BLaER1 treated with 17β-estradiol and CSF1 and Interleukin-3, amounts not matched to agents 10 nM and 100 nM (cell line): ENCODE data around the gene COG3.

Source experiments
- H3K27ac ChIP-seq, 11 experiments: shearing (Covaris generic); formaldehyde crosslinking; 2 replicates each; pipeline ENCODE4 v1.8.1; 2022
- H3K27me3 ChIP-seq, 11 experiments: shearing (Covaris generic); formaldehyde crosslinking; 2 replicates each; pipeline ENCODE4 v1.8.1; 2022
- H3K36me3 ChIP-seq, 11 experiments: shearing (Covaris generic); formaldehyde crosslinking; 2 replicates each; pipeline ENCODE4 v1.8.1; 2022
- H3K4me1 ChIP-seq, 10 experiments: shearing (Covaris generic); formaldehyde crosslinking; 2 replicates each; pipeline ENCODE4 v1.8.1; 2022
- H3K4me2 ChIP-seq, 11 experiments: shearing (Covaris generic); formaldehyde crosslinking; 2 replicates each; pipeline ENCODE4 v1.8.1; 2022
- H3K4me3 ChIP-seq, 10 experiments: shearing (Covaris generic); formaldehyde crosslinking; 2 replicates each; pipeline ENCODE4 v1.8.1; 2022
- H3K9ac ChIP-seq, 11 experiments: shearing (Covaris generic); formaldehyde crosslinking; 2 replicates each; pipeline ENCODE4 v1.8.1; 2022
- H3K9me3 ChIP-seq, 11 experiments: shearing (Covaris generic); formaldehyde crosslinking; replicated peaks in 1 of 11; 2 replicates each; pipeline ENCODE4 v1.8.1; 2022
- H4K20me1 ChIP-seq, 11 experiments: shearing (Covaris generic); formaldehyde crosslinking; 2 replicates each; pipeline ENCODE4 v1.8.1; 2022
- Cebpa-rat ChIP-seq, 11 experiments: shearing (Covaris generic); IDR thresholded peaks; 2 replicates each; pipeline ENCODE4 v1.8.1; 2022

Gene COG3

DNA sequence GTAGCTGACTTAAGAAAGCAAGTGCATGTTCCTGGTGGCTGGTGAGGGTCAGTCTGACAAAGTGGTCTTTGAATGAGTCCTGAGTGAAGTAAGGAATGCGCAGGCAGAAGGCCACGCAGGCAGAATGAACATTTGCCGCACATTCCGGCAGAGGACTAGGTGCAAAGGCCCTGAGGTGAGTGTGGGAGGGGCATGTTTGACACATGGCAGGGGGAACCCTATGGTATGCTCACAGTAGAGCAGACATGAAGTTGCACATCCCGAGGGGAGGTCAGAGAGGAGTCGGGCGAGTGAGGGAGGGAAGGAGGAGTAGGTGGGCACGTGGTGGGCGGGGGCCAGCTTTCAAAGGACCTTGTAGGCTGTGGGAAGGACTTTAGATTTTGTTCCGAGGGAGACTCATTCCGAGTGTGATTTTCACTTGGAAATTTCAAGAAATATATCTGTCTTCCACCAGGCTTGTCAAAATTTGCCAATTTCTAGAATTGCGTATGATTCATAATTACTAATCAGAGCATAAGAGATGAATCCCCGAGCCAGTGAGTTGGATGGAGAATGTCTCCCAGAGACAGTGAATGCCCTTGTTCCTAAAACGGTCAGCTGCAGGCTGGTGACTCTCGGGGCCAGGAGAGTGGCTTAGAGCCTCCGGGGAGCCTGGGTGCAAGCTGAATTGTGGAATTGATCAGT, 110.5 kb downstream of the COG3 start:
- no peak overlapping the region for H3K27ac ChIP-seq
- no peak overlapping the region for H3K4me3 ChIP-seq
- no peaks in the 10 kb centered on the region for H3K27me3 ChIP-seq
- TF ChIP-seq Cebpa-rat (IDR thresholded peaks at IDR 0.05) = no peak
- H3K9me3 ChIP-seq = no peaks in the 10 kb centered on the region
- no peak overlapping the region for H3K4me2 ChIP-seq
- no peaks in the 10 kb centered on the region for H4K20me1 ChIP-seq
- H3K4me1 ChIP-seq = no peaks in the 10 kb centered on the region
- no peak overlapping the region for H3K9ac ChIP-seq
- no peaks in the 10 kb centered on the region for H3K36me3 ChIP-seq

DNA sequence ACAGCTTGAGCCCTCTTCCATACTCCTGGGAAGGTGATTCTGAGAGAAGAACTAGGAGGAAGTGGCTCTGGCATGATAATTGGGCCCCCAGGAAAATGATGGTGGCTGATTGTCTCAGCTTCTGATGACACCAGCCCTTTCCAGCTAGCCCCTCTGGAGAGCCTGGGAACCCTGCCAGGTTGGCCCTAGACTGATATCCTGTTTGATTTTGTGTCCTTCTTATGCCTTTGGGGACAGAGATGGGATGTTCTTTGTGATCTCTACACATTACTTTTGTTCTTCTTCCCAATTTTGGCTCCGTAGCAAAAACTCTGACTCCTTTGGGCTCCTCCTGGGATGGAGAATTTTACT, 111.1 kb downstream of the COG3 start:
- H3K4me2 ChIP-seq = no peak overlapping the region
- H3K9me3 ChIP-seq = no peaks in the 10 kb centered on the region
- H3K4me3 ChIP-seq = no peak overlapping the region
- no peaks in the 10 kb centered on the region for H3K4me1 ChIP-seq
- no peak for TF ChIP-seq Cebpa-rat (IDR thresholded peaks at IDR 0.05)
- no peak overlapping the region for H3K27ac ChIP-seq
- no peaks in the 10 kb centered on the region for H3K36me3 ChIP-seq
- H3K9ac ChIP-seq = no peak overlapping the region
- no peaks in the 10 kb centered on the region for H4K20me1 ChIP-seq
- H3K27me3 ChIP-seq = no peaks in the 10 kb centered on the region

DNA sequence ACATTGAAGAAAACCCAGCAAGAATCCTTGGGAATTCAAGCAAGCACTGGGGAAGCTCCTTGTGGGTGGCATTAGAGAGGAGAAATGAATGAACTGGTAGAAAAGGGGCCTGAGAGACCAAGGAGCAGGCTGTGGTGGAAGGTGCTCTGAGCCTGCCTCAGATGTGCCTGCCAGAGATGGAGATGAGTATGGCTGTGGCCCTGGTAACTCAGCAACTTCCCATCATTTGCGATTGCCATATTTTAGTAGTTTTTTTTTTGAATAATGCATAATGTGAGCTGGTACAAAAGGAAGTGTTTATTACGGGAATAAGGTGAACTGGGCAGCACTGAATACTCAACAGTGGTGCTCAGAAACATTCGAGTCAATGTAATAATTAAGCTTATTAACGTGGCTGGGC, 111.7 kb downstream of the COG3 start:
- Histone ChIP-seq H3K9ac (no peak overlapping the region), H3K4me2 (no peak overlapping the region), H3K9me3 (no peaks in the 10 kb centered on the region), H3K27me3 (no peaks in the 10 kb centered on the region), H3K4me1 (no peaks in the 10 kb centered on the region), H3K4me3 (no peak overlapping the region), H3K36me3 (no peaks in the 10 kb centered on the region), H4K20me1 (no peaks in the 10 kb centered on the region), H3K27ac (no peak overlapping the region)
- no peak for TF ChIP-seq Cebpa-rat (IDR thresholded peaks at IDR 0.05)

DNA sequence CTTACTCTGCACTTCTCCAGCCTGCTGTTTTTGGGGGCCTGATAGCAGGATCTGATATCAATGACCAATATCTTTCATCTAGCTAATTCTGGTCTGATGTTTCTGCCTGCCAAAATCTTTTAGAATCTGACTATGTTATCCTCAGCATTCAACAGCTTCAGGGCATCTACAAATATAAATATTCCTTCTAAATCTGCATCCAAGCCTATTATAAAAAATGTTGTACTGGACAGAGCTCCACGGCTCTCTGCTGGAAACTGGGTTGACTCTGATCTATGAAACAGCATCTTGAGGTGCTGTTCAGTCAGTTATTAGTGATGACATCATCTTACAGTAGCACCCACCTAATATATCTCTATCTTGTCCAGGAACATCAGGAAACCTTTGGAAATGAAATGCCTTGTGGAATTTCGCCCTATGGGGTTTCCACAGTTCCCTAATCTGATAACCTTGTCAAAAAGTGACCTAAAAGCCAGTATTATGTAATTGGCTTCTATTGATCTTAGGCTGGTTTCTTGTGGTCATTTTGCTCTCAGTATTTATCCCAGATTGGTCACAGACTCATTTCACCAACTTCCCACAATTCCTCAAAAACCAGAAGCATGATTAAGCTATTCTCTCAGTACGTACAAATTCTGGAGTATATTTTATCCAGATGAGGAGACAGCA, 117.8 kb downstream of the COG3 start:
- no peak for TF ChIP-seq Cebpa-rat (IDR thresholded peaks at IDR 0.05)
- Histone ChIP-seq H3K9me3 (peaks cover 0 to 12% (median 0%) of the 10 kb centered on the region in 11 experiments; a peak in 5 of 22 replicates), H3K36me3 (no peaks in the 10 kb centered on the region), H4K20me1 (no peaks in the 10 kb centered on the region), H3K27ac (no peak overlapping the region), H3K9ac (no peak overlapping the region), H3K4me1 (no peaks in the 10 kb centered on the region), H3K4me2 (no peak overlapping the region), H3K4me3 (no peak overlapping the region), H3K27me3 (no peaks in the 10 kb centered on the region)

DNA sequence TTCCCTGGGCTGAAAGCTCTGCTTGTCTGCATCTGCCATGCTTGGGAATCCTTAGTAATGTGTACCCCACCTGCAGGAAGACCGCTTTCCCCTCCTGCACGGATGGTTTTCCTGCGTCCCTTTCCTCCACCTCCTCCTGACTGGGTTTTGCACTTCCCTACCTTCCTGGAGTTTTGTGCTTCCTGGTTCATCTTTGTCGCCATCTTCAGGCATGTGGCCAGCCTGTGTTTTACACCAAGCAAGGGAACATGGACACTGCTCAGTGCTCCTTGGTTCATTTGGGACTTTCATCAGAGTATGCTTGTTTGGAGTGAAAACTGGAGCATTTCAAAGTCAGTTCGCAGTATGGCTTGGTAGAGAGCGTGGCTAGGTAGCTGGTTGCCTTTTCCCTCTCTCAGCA, 120.1 kb downstream of the COG3 start:
- TF ChIP-seq Cebpa-rat (IDR thresholded peaks at IDR 0.05) = no peak
- H4K20me1 ChIP-seq = no peaks in the 10 kb centered on the region
- H3K9ac ChIP-seq = no peak overlapping the region
- H3K27ac ChIP-seq = no peak overlapping the region
- H3K4me3 ChIP-seq = no peak overlapping the region
- no peaks in the 10 kb centered on the region for H3K27me3 ChIP-seq
- H3K9me3 ChIP-seq = peaks cover 0 to 12% (median 0%) of the 10 kb centered on the region in 11 experiments; a peak in 5 of 22 replicates
- H3K36me3 ChIP-seq = no peaks in the 10 kb centered on the region
- H3K4me1 ChIP-seq = no peaks in the 10 kb centered on the region
- no peak overlapping the region for H3K4me2 ChIP-seq
